ENCODE data around the gene JUNB. TPM values are rescaled to one million over a fixed set of nuclear protein-coding genes. Genes with fewer than 3 reads are reported as not detected.

The JUNB gene
- total RNA-seq, 1 donor from 2014 or later = 1,161 TPM

GRCh38 chr19:12837225-12837624 lies 45.9 kb downstream of the JUNB start:
- Histone ChIP-seq H3K4me1 (peaks cover 26% of the 10 kb centered on the region), H3K27me3 (peaks cover 51% of the 10 kb centered on the region), H3K9me3 (no peaks in the 10 kb centered on the region), H3K27ac (no peak overlapping the region), H3K4me3 (no peak overlapping the region), H3K36me3 (no peaks in the 10 kb centered on the region)
- no peak for DNase-seq (ENCODE audit: extremely low spot score in 2 of 2)
- no peak for TF ChIP-seq POLR2AphosphoS5 (IDR thresholded peaks at IDR 0.05; ENCODE audit: insufficient read depth in 1 of 2, low read depth in 1 of 2)
- no peak for TF ChIP-seq CTCF (IDR thresholded peaks at IDR 0.05)
- no peak for TF ChIP-seq POLR2A (IDR thresholded peaks at IDR 0.05)
- intact Hi-C loops (cut with DNase I) = no loop called here

DNA sequence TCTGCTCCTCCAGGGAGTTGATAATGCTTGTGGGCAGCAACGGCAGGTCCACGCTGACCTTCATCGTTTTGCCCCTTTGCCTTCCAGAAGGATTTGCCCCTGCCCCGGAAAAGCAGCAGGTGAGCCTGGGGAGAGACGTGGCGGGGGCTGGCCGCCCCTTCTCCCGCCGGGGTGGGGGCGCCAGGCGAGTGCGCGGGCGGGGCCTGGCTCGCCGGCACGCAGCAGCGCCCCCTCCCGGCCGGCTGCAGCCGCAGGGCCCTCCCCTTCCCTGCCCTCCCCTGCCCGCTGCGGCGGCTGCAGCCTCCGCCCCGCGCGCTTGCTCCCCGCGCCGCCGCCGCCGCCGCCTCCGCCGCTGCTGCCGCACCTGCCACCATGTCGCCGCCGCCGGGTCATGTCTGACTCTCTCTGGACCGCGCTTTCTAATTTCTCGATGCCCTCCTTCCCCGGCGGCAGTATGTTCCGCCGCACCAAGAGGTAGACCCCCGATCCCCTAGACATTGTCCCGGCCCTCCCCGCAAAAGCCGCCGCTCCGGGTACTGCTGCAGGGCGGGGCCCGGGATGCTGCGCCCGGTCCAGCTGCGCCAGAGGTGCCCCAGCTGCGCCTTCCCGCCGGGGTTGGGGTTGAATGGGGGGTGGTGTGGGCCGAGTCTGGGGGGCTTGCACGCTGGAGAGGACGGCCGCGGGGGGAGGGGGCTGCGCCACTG lies 47.0 kb downstream of the JUNB start, which contains the start of gene MAST1:
Gene MAST1 (plus strand): TSS at position 334 of the 704 bp plus-strand sequence. CDS start 58 bp downstream, at position 392.
- TF ChIP-seq POLR2AphosphoS5 (IDR thresholded peaks at IDR 0.05; ENCODE audit: insufficient read depth in 1 of 2, low read depth in 1 of 2) = no peak
- no peak for TF ChIP-seq POLR2A (IDR thresholded peaks at IDR 0.05)
- no peak for TF ChIP-seq CTCF (IDR thresholded peaks at IDR 0.05)
- no peaks in the 10 kb centered on the region for H3K9me3 ChIP-seq
- peak within 1 kb of the TSS; percentile 22 to 28 for H3K4me3 ChIP-seq
- peaks cover 43% of the 10 kb centered on the region for H3K27me3 ChIP-seq
- H3K4me1 ChIP-seq = peaks cover 21% of the 10 kb centered on the region
- H3K27ac ChIP-seq = no peak within 1 kb of the TSS
- H3K36me3 ChIP-seq = no peaks in the 10 kb centered on the region
- intact Hi-C loops (cut with DNase I) = no loop called here
- no peak for DNase-seq (ENCODE audit: extremely low spot score in 2 of 2)

DNA sequence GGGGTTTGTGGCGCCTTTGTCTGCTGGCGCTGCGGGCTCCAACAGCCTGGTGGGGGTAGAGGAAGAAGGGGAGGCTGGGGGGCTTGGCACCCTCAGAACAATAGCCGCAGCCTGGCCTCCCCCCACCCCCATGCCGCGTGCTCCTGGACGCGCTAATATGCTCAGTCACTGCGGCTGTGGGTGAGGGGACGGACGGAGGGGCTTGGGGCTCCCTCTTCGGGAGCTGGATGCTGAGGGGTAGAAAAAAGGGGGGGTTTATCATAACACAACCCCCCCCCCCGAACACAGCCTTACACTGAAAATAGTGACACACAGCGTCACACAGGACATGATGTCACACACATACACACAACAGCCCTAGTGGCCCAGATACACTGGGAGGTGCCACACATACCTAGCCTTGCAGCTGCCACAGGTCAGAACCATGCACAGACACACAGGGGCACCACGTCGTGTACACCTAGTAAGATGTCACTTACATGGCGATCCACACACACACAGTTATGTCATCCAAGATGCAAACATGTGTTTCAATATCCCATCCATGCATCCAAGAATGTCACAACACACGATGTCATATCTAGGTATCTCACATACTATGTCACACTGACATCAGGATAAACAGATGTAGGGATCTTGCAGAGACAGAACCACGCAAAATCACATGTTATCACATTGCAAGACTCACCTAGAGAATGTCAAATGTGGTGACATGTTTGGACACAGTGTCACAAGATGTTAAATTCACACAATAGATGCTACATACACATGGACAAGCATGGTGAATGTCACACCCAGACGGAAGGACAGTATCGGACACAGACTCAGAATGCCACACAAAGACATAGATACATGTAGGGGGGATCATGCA lies 47.8 kb downstream of the JUNB start:
- TF ChIP-seq CTCF (IDR thresholded peaks at IDR 0.05) (no peak), POLR2A (IDR thresholded peaks at IDR 0.05) (no peak), POLR2AphosphoS5 (IDR thresholded peaks at IDR 0.05; ENCODE audit: insufficient read depth in 1 of 2, low read depth in 1 of 2) (no peak)
- H3K4me3 ChIP-seq = peak overlapping the region; percentile 22 to 28

GRCh38 chr19:12840091-12841079 lies 49.1 kb downstream of the JUNB start:
- peaks cover 35% of the 10 kb centered on the region for H3K27me3 ChIP-seq
- H3K36me3 ChIP-seq = no peaks in the 10 kb centered on the region
- intact Hi-C loops (cut with DNase I) = no loop called here
- H3K9me3 ChIP-seq = no peaks in the 10 kb centered on the region
- no peak overlapping the region for H3K27ac ChIP-seq
- H3K4me1 ChIP-seq = peaks cover 9% of the 10 kb centered on the region
- DNase-seq (ENCODE audit: extremely low spot score in 2 of 2) = no peak
- no peak overlapping the region for H3K4me3 ChIP-seq
- no peak for TF ChIP-seq POLR2A (IDR thresholded peaks at IDR 0.05)
- no peak for TF ChIP-seq POLR2AphosphoS5 (IDR thresholded peaks at IDR 0.05; ENCODE audit: insufficient read depth in 1 of 2, low read depth in 1 of 2)

More for the DNA sequence above, 47.8 kb downstream of the JUNB start:
- Histone ChIP-seq H3K9me3 (no peaks in the 10 kb centered on the region), H3K27ac (no peak overlapping the region), H3K4me1 (peaks cover 13% of the 10 kb centered on the region), H3K36me3 (no peaks in the 10 kb centered on the region), H3K27me3 (peaks cover 39% of the 10 kb centered on the region)
- intact Hi-C loops (cut with DNase I) = no loop called here
- DNase-seq (ENCODE audit: extremely low spot score in 2 of 2) = no peak

GRCh38 chr19:12841094-12841493 lies 49.8 kb downstream of the JUNB start:
- H3K4me3 ChIP-seq = no peak overlapping the region
- H3K9me3 ChIP-seq = no peaks in the 10 kb centered on the region
- intact Hi-C loops (cut with DNase I) = no loop called here
- H3K36me3 ChIP-seq = no peaks in the 10 kb centered on the region
- TF ChIP-seq POLR2A (IDR thresholded peaks at IDR 0.05) (no peak), POLR2AphosphoS5 (IDR thresholded peaks at IDR 0.05; ENCODE audit: insufficient read depth in 1 of 2, low read depth in 1 of 2) (no peak), CTCF (IDR thresholded peaks at IDR 0.05) (no peak)
- no peak overlapping the region for H3K27ac ChIP-seq
- DNase-seq (ENCODE audit: extremely low spot score in 2 of 2) = no peak
- peaks cover 9% of the 10 kb centered on the region for H3K4me1 ChIP-seq
- peaks cover 29% of the 10 kb centered on the region for H3K27me3 ChIP-seq
